Skin epidermis (tissue), 12 donors: Measurements from ENCODE around the gene RP2.

Source experiments
- H3K27ac ChIP-seq, 21 experiments: fragments of 200-600 bp; sonication (generic) in 11 of 21; one replicate each; pipeline ENCODE4 v1.5.0; 2020; ENCODE audit warnings: mild to moderate bottlenecking in 3 of 21, inconsistent platforms in 2 of 21, moderate library complexity in 2 of 21
- H3K4me3 ChIP-seq, 7 experiments: fragments of 200-600 bp; sonication (generic) in 2 of 7; one replicate each; pipeline ENCODE4 v1.5.0; 2020; ENCODE audit warnings: inconsistent platforms in 2 of 7, mild to moderate bottlenecking in 2 of 7, moderate library complexity in 1 of 7

Gene RP2

GRCh38 chrX:46838974-46839480 is 2.2 kb downstream of the RP2 start:
- Histone ChIP-seq H3K4me3 (no peak overlapping the region), H3K27ac (no peak overlapping the region)

- H3K4me3 ChIP-seq, result no peak overlapping the region
- no peak overlapping the region for H3K27ac ChIP-seq
Measured at GRCh38 chrX:46840946-46841345, 4.1 kb downstream of the RP2 start.

GRCh38 chrX:46841346-46841745 is 4.5 kb downstream of the RP2 start:
- H3K4me3 ChIP-seq, result no peak overlapping the region
- H3K27ac ChIP-seq, result no peak overlapping the region

DNA sequence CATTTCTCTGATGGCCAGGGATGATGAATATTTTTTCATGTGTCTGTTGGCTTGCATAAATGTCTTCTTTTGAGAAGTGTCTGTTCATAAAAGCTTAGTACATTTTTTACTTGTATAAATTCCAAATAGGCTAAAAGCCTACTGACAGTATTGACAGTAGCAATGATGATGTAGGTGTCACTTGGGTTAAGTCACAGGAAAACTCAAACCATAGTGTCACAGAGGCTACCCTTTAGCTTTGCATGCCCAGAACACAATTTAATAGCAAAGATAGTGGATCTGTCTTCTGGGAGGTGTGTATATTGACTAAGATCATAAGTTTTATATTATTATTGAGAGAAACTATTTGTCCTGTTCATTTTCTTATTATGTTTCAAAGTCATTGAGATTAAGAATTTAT is 8.1 kb downstream of the RP2 start:
- Histone ChIP-seq H3K4me3 (no peak overlapping the region), H3K27ac (no peak overlapping the region)

- no peak overlapping the region for H3K27ac ChIP-seq
Measured at GRCh38 chrX:46849933-46850332, 13.1 kb downstream of the RP2 start.

GRCh38 chrX:46850771-46851170 is 13.9 kb downstream of the RP2 start:
- Histone ChIP-seq H3K27ac (no peak overlapping the region), H3K4me3 (no peak overlapping the region)

More at GRCh38 chrX:46849933-46850332, 13.1 kb downstream of the RP2 start:
- H3K4me3 ChIP-seq, result no peak overlapping the region

- no peak overlapping the region for H3K4me3 ChIP-seq
- no peak overlapping the region for H3K27ac ChIP-seq
Measured at GRCh38 chrX:46856483-46856882, 19.6 kb downstream of the RP2 start.

- Histone ChIP-seq H3K27ac (no peak overlapping the region), H3K4me3 (no peak overlapping the region)
Measured at GRCh38 chrX:46860557-46860956, 23.7 kb downstream of the RP2 start.

DNA sequence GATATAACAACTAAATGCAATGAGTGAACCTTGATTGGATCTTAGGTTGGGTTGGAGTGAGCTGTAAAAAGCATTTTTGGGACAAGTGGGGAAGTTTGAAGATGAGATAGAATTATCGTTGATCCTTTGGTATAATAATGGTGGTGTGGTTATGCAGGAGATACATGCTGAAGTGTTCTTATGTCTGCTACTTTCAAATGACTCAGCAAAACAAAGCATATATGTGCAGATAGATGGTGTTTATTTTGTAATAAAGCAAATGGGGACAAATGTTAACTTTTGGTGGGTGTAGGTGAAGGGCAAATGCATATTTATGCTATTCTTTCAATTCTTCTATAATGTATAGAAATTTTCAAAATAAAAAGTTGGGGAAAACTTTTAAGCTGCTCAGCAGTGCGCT is 26.2 kb downstream of the RP2 start:
- Histone ChIP-seq H3K4me3 (no peak overlapping the region), H3K27ac (no peak overlapping the region)

DNA sequence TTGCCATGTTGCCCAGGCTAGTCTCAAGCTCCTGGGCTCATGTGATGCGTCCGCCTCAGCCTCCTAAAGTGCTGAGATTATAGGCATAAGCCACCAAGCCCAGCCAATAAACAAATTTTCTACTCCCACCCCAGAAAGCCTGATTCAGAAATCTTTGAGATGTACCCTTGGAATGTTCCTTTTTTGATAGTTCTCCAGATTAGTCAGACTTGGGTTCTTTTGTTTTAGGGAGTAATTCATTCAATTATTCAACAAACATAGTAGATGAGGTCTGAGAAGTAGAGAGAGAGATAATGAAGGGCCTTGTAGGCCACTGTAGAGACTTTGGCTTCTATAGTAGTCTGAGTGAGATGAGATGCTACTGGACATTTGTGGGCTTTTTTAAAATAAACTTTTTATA is 27.8 kb downstream of the RP2 start:
- H3K27ac ChIP-seq, result no peak overlapping the region
- H3K4me3 ChIP-seq, result no peak overlapping the region

- H3K27ac ChIP-seq, result no peak overlapping the region
- no peak overlapping the region for H3K4me3 ChIP-seq
Measured at GRCh38 chrX:46865281-46865680, 28.4 kb downstream of the RP2 start.

GRCh38 chrX:46866726-46867125 is 29.9 kb downstream of the RP2 start:
- H3K27ac ChIP-seq, result no peak overlapping the region
- no peak overlapping the region for H3K4me3 ChIP-seq

- Histone ChIP-seq H3K4me3 (no peak overlapping the region), H3K27ac (no peak overlapping the region)
Measured at GRCh38 chrX:46873746-46874145, 36.9 kb downstream of the RP2 start.

DNA sequence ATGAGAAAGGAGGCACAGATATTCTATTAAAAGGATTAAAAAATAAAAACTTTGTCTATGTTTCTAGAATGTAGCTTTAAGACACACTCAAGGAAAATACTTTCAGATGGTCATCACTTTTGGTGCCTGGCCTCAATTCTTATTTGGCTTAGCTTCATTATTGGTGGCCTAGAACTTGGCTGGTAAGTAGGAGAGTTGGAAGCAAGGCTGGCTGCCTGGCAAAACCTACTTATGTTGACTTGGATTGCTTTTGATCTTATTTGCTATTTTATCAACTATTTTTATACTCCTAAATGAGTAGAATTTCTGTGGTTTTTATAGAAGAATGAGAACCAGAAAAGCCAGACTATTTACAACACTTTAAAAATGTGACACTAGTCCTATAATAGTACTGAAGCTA is 40.1 kb downstream of the RP2 start:
- Histone ChIP-seq H3K27ac (no peak overlapping the region), H3K4me3 (no peak overlapping the region)

DNA sequence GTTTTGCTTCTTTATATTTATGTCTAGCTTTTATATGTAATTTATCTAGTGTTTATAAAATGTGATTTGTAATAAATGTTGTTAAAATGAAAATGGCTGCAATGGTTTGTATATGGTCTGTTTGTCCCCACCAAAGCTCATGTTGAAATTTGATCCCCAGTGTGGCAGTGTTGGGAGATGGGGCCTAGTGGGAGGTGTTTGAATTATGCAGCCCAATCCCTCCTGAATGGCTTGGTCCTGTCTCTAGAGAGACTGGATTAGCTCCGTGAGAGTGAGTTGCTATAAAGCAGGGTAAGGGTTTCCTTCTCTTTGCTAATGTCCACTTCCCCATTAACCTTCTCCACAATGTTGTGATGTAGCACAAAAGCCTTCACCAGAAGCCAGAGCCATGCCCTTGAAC is 45.4 kb downstream of the RP2 start:
- H3K27ac ChIP-seq, result no peak overlapping the region
- H3K4me3 ChIP-seq, result no peak overlapping the region

DNA sequence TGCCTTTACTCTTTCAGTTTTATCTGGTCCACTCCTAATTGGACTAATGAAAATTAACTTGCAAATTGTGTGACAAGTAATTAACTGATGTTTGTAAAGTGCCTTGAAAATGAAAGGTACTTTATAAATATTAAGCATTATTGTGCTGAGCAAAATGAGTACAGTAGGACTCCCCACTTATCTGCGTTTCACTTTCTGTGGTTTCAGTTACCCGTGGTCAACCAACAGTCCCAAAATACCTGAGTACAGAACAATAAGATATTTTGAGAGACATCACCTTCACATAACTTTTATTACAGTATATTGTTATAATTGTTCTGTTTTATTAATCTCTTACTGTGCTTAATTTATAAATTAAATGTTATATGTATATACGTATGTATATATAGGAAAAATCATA is 48.0 kb downstream of the RP2 start:
- H3K27ac ChIP-seq, result no peak overlapping the region
- H3K4me3 ChIP-seq, result no peak overlapping the region

- no peak overlapping the region for H3K27ac ChIP-seq
Measured at GRCh38 chrX:46898207-46898606, 61.4 kb downstream of the RP2 start.

DNA sequence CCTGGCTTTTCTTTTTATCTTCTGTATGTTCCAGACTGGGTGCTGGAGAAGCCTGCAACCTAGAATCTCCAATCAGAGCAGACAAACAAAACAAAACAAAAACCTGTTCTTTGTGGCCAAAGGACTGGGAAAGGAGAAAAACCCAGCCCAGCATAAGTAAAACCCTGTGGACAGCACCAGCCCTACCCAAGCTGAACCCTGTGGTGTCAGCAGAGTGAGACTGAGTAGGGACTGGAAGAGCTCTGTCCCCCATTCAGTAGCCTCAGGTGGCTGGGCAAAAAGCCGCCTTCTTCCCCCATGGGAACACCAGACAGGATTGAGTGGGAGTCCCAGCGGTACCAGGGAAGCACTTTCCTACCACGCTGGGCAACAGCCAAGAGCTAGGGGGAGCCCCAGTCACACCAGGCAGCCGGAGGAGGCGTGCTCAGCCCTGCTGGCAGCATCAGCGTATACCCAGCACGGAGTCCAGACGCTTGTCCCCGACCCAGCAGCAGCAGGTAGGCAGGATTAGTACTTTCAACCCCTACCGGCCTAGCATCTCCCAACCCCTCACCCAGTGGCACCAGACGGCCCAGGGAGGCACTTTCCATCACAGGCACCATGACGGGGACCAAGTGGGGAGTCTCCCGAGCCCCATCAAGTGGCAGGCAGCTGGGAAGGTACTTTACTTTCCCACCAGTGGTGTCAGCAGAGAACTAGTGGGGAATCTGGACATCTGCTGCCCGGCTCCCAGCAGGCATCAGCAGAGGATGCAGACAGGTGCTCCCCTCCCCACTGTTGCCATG is 66.8 kb downstream of the RP2 start:
- peak overlapping the region in 3 of 7 experiments; percentile 21 to 31 (median 27) for H3K4me3 ChIP-seq
- no peak overlapping the region for H3K27ac ChIP-seq

More at GRCh38 chrX:46898207-46898606, 61.4 kb downstream of the RP2 start:
- H3K4me3 ChIP-seq, result no peak overlapping the region

DNA sequence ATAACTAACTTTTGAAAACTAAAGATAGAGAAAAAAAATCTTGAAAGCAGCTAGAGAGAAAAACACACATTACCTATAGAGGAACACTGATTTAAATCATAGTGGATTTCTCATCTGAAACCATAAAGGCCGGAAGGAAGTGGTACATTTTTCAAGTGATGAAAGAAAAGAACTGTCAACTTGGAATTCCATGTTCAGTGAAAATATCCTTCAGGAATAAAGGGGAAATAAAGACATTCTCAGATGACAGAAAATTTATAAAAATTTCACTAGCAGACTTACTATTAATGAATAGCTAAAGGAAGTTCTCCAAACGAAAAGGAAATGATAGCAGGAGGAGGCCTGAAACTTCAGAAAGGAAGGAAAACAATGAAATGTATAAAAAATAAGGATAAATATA is 67.8 kb downstream of the RP2 start:
- H3K27ac ChIP-seq, result no peak overlapping the region
- H3K4me3 ChIP-seq, result no peak overlapping the region

- H3K4me3 ChIP-seq, result no peak overlapping the region
Measured at GRCh38 chrX:46910415-46910814, 73.6 kb downstream of the RP2 start.

DNA sequence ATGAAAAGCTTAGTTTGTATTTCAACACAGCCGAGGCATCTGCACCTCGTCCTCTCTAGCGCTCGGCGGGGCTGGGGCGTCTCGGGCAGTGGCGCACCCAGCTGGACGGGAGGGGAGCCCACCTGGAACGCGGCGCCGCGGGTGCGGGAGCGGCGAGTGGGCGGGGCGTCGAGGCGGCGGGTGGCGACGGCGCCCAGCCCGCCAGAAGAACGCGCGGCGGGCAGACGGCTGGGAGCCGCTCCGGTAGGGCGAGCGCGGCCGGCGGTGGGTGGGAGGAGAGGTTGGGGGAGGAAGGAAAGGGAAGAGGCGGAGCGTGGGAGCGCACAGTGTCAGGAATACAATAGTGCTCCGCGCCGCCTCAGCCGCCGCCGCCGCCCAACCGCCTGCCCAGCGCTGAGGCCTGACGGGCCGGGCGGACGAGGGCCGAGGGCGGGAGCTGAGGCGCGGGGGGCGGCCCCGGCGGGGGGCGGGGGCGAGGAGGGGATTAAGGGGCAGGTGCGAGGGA is 75.3 kb downstream of the RP2 start, which contains the start of gene JADE3:
TSS of gene JADE3 (plus strand) at position 324 of the 505 bp plus-strand sequence. CDS start 72,474 bp downstream, outside the sequence.
- H3K4me3 ChIP-seq, result peak within 1 kb of the TSS; percentile 52 to 73 (median 56)
- H3K27ac ChIP-seq, result peak within 1 kb of the TSS in 14 of 21 experiments; percentile 3 to 76 (median 56)

More at GRCh38 chrX:46910415-46910814, 73.6 kb downstream of the RP2 start:
- no peak overlapping the region for H3K27ac ChIP-seq
